ENCODE data around the gene TOLLIP.
"Not testable (repeated sequence)": the region's sequence is repeated elsewhere in the genome, so short reads cannot be mapped to it uniquely, and the experiment has no call there.

The TOLLIP gene

DNA sequence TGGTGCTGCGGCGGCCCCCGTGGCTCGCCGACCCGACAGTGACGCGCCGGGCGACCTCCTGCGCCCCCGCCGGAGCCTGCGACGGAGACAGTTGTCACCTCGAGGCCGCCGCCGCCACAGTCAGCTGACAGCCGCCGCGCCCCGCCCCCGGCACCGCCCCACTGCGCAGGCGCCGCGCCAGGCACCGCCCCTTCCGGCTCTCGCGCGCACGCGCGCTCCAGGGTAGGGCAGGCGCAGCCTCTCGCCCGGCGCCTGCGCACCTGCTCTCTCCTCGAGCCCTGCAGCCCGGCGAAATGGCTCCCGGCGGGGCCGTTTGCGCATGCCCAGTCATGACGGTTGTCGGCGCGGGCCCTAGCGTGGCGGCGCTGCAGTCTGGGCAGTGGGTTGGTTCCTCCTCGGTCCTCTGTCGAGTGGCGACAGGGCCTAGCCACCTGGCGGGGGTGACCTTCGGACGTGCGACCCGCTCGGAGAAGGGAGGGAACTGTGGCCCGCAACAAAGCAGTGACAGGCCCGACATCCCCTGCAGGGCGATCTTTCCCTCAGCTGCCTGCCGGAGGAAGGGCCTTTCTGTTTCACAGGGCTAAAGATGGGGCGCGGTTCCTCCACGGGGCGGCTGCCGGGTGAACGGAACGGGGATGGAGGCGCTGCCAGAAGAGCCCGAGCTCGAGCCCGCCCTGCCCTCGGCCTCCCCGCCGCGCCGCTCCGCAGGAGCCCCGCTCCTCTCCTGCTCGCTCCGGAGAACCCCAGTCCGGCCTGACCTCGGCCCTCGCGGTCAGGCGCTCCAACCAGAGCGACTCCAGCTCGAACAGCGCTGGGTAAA, at the start of gene TOLLIP:
Gene TOLLIP (minus strand): TSS at position 135 of the 820 bp plus-strand sequence. CDS start 134 bp downstream, at position 1.
- peak; percentile 96 to 98 (median 96) for DNase-seq

- not testable (repeated sequence) for DNase-seq
Observed at GRCh38 chr11:1358931-1359330, 49.5 kb upstream of the TOLLIP start.

GRCh38 chr11:1358286-1358685, 48.9 kb upstream of the TOLLIP start:
- DNase-seq, result no peak

DNA sequence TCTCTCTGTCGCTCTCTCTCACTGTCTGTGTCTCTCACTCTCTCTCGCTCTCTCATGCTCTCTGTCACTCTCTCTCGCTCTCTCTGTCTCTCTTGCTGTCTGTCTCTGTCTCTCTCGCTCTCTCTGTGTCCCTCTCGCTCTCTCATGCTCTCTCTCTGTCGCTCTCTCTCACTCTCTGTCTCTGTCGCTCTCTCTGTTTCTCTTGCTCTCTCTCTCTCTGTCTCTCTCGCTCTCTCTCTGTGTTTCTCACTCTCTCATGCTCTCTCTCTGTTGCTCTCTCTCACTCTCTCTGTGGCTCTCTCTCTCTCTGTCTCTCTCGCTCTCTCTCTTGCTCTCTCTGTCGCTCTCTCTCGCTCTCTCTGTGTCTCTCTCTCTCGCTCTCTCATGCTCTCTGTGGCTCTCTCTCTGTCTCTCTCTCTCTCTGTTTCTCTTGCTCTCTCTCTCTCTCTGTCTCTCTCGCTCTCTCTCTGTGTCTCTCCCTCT, 47.1 kb upstream of the TOLLIP start:
- no peak for DNase-seq

DNA sequence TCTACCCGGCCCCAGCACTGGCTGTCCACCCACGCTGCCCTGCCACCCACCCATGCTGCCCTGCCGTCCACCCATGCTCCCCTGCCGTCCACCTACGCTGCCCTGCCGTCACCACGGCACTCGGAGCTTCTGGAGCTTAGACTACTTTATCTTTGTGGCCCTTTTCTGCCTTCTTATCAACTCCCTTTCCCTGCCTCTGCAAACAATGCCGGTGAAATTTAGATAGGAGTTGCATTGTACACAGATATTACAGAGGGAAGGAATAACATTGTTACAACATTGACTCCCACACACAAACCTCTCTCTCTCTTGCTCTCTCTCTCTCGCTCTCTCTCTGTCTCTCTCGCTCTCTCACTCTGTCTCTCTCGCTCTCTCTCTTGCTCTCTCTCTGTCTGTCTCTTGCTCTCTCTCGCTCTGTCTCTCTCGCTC, 46.6 kb upstream of the TOLLIP start:
- no peak for DNase-seq

DNA sequence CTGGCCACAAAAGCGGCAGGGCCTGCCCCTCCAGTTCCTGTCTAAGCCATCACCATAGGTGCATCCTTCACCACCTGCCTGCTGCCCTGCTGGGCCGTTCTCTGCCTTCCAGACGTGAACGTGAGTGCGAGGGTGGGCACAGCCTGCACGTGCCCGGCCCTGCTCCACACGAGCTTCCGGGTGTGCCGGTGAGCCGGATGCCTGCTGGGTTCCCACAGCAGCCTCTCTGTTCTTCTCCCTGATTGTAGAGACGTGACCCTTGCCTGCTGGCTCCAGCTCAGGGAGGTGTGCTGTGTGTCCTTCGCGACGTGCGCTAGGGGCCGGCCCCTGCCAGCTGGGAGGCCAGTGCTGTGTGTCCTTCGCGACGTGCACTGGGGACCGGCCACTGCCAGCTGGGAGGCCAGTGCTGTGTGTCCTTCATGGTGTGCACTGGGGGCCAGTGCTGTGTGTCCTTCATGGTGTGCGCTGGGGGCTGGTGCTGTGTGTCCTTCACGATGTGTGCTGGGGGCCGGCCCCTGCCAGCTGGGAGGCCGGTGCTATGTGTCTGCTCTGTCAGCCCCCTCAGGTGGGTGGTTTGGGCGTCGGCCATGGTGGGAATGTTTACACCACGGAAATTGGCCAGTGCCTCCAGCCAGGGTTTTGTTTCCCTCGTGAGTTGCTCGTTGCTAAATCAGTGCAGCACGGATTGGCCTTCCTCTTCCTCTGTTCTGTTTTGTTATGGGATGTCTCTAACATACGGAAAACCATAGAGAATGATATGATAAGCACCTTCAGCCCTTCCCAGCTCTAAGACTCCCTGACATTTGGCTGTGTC, 44.9 kb upstream of the TOLLIP start:
- DNase-seq, result no peak

DNA sequence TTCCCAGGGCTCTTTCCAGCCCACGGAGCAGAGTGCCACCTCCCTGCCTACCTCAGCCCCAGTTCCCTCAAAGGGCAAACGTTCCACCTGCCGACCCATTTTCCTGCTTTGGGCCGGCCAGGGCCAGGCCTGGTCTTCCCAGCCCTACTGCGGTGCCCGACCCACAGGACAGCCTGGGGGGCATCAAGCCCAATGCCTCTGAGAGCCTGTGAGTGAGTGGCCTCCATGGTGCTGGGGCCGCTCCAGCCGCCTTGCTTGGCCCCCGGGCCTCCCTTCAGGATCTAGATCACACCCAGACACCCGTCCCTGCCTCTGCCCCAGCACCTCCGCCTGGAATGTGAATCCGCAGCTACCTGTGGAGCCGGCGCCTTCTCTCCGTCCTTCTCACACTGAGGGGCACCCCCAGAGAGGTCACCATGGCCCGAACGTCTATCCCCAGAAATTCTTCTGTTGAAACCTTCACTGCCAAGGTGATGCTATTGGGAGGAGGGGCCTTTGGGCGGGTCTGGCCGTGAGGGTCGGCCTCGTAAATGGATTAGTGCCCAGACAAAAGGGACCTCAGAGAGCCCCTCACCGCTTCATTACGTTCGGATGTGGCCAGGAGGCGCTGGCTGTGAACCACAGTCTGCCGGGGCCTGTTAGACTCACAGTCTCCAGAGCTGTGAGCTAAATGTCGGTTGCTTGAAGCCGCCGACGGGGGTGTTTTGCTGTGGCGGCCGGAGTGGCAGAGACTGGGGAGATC, 44.1 kb upstream of the TOLLIP start:
- DNase-seq, result no peak

DNA sequence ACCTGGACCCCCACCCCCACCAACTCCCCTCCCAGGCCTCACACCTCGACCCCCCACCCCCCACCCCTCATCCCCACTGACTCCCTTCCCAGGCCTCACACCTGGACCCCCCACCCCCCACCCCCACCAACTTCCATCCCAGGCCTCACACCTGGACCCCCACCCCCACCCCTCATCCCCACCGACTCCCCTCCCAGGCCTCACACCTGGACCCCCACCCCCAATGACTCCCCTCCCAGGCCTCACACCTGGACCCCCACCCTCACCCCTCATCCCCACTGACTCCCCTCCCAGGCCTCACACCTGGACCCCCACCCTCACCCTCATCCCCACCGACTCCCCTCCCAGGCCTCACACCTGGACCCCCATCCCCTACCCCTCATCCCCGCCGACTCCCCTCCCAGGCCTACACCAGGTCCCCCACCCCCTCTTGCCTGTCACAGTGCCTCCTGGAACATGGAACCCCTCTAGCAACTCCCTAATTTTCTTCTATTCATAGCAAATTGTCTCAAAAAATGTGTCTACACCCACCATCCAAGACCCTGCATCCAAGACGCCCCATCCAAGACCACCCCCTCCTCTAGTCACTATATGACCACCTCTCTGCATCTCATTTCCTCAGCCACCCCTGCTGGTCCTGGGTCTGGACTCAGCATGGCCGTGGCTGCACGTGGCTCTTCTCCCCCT, 43.4 kb upstream of the TOLLIP start:
- DNase-seq, result no peak

GRCh38 chr11:1351278-1351937, 42.0 kb upstream of the TOLLIP start:
- DNase-seq, result no peak

DNA sequence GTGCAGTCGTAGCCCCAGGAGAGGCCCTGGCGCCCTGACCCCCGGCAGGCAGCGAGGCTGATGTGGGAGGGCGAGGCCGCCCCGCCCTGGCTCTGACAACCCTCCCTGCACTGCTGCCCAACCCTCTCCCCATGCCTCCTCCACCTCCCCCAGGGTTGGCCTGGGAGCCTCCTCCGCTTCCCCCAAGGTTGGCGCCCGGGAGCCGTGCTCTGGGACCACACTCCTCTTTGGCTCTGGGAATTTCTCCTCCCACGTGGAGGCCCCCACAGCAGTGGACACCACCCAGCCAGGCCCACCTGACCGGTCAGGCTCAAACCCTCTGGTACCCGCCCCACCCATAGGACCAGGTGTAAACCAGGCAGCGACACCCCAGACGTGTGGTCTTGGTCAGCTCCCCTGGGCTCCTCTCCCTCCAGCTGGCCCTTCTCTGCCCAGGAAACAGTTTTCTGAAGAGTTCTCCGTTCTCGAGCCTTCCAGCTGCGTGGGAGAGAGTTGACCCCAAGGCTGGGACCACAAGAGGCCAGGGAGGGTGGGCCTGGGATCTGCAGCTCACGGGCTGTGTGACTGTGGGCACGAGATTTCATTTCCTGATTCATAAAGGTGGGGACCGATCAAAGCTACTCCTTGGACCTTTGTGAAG, 40.8 kb upstream of the TOLLIP start:
- DNase-seq, result no peak

- DNase-seq, result no peak
Observed at GRCh38 chr11:1349327-1350041, 40.1 kb upstream of the TOLLIP start.

DNA sequence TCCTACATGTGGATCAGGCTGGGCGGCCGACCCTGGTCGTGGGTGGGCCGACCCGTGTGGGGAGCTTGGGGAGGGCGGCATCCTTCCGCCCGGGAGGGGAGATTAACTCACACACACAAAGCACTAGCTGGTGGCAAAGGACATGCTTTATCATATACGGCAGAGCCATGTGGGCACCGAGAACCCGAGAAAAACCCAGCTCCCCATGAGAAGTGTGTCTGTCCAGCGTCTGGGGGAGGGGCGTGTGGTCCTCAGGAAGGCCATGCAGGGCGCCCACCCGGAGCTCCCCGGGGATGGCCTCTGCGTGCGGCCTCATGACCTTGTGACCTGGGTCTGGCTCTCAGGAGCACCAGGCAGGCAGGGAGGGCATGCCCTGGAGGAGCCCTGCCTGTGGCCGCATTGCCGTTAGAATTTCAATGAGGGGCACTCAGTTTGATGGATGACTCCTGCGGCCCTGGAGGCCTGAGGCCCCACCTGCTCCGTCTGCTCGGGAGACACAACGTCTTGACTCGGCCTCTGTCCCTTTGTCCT, 39.4 kb upstream of the TOLLIP start:
- DNase-seq, result no peak

DNA sequence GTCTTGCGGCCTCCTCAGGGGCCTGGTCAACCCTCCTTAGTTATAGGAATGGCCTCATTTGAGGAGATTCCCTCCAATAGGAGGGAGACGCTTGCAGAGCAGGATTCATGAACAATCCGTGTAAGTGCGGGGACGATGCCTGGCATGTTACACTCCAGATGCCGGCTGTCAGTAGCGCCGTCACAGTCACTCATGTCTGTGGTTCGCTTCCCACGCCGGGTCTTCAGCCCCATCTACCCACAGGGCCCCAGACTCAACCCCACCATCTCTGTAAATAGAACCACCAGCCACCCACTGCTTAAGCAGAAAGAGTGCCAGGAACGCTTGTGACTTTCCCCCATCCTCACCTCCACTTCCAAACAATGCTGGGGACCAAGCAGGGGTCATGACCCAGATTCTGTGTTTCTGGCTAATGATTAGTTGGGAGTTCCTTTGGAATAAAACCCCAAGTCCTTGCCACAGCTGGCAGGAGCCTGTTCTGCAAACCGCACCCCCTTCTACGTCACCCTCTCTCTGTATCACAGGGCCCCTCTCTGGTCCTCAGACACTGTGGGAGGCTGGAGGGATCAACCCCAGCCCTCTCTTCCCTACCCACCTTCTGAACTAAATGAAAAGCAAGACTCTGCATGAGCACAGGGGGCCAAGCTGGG, 38.8 kb upstream of the TOLLIP start:
- DNase-seq, result no peak

DNA sequence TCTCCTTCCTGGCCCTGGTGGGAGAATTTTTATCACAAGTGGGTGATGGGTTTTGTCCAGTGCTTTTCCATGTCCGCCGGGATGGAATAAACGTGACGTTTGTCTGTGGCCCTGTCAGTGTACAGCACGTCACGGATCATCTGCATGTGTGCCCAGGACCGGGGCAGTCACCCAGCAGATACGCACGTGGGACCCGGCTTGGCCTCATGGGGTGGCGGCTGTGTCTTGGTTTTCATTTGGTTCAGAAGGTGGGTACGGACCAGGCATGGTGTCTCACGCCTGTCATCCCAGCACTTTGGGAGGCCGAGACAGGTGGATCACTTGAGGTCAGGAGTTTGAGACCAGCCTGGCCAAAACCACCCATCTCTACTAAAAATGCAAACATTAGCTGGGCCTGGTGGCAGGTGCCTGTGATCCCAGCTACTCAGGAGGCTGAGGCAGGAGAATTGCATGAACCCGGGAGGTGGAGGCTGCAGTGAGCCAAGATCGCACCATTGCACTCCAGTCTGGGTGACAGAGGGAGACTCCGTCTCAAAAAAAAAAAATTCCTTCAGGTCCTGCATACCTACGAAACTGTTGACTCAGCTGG, 38.1 kb upstream of the TOLLIP start:
- not testable (repeated sequence) for DNase-seq

DNA sequence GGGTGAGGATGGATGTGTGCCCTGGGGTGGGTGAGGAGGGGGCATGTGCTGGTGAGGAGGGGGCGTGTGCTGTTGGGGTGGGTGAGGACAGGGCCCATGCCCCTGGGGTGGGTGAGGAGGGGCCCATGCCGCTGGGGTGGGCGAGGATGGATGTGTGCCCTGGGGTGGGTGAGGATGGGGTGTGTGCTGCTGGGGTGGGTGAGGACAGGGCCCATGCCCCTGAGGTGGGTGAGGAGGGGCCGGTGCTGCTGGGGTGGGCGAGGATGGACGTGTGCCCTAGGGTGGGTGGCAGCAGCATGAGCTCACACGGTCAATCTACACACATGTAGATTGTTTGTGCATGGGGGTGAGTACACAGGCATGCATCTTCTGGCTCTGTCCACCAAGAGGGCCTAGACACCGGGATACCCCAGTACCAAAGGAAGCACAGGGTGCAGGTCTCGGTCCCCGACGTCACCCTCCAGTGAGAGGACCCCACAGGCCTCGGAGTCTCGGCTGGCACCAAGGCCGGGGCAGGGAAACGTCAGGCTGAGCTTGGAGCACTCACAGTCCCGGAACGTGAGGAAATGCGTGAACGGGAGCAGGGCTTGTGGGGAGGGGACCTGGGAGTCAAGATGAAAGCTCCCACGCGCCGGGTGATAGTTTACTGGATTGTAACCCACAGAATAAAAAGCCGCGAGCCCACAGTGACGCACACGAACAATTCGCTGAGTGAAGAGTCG, 37.4 kb upstream of the TOLLIP start:
- no peak for DNase-seq

DNA sequence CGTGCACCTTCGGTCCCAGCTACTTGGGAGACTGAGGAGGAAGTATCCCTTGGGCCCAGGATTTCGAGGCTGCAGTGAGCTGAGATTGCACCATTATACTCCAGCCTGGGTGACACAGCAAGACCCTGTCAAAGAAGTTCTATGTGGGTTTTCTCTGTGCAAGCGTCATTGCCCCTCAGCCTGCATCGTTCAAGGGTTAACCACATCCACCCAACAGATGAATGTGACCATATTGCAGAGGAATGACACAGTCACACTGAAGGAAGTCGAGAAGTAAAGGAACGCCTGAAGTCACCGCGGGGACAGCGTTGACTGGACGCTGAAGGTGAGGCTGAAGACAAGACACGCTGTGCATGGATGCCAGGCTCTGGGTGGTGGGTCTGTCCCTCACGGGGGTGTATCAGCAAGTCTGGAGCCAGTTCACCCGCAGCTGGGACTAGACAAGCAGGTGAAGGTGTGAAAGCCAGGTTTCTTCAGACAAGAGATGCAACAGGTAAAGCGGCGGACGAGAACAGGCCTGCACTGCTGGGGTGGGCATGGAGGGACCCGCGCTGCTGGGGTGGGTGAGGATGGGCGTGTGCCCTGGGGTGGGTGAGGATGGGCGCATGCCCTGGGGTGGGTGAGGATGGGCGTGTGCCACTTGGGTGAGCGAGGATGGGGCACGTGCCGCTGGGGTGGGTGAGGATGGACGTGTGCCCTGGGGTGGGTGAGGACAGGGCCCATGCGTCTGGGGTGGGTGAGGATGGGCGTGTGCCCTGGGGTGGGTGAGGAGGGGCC, 36.5 kb upstream of the TOLLIP start:
- no peak for DNase-seq

GRCh38 chr11:1344056-1344635, 34.7 kb upstream of the TOLLIP start:
- DNase-seq, result no peak

Data from stimulated activated naive CD4-positive, alpha-beta T cell (primary cell).